GM19438 (cell line): ENCODE results near the gene MPND.
A peak's percentile ranks its signal among the peaks of the same experiment; 100 is the strongest.
"Not testable (repeated sequence)": the region's sequence is repeated elsewhere in the genome, so short reads cannot be mapped to it uniquely, and the experiment has no call there.

Experiments used
- ATAC-seq: cut with Tn5 transposase; IDR thresholded peaks from one replicate; pipeline ENCODE4 v1.9.1; 2021; ENCODE audit warnings: low read depth; ENCODE audit not compliant: unreplicated experiment

MPND gene

GRCh38 chr19:4319067-4319718, 24.2 kb upstream of the MPND start:
- ATAC-seq: no peak

- ATAC-seq: no peak
Measured at GRCh38 chr19:4320419-4320818, 22.9 kb upstream of the MPND start.

GRCh38 chr19:4322942-4323665, 20.3 kb upstream of the MPND start:
- no peak for ATAC-seq

- no peak for ATAC-seq
Measured at GRCh38 chr19:4323692-4324091, 19.7 kb upstream of the MPND start.

GRCh38 chr19:4324228-4324627, 19.1 kb upstream of the MPND start:
- no peak for ATAC-seq

GRCh38 chr19:4326215-4326836, 17.0 kb upstream of the MPND start:
- ATAC-seq: no peak

GRCh38 chr19:4326837-4327251, 16.5 kb upstream of the MPND start:
- no peak for ATAC-seq

GRCh38 chr19:4327252-4327876, 16.0 kb upstream of the MPND start:
- peak; percentile 30 for ATAC-seq

GRCh38 chr19:4327877-4328242, 15.5 kb upstream of the MPND start:
- ATAC-seq: peak; percentile 4

GRCh38 chr19:4328243-4328990, 14.9 kb upstream of the MPND start:
- peak; percentile 71 for ATAC-seq

- not testable (repeated sequence) for ATAC-seq
Measured at GRCh38 chr19:4328991-4329681, 14.2 kb upstream of the MPND start.

- no peak for ATAC-seq
Measured at GRCh38 chr19:4329858-4330257, 13.5 kb upstream of the MPND start.

GRCh38 chr19:4334929-4335570, 8.3 kb upstream of the MPND start:
- ATAC-seq: no peak

GRCh38 chr19:4337906-4338440, 5.4 kb upstream of the MPND start:
- ATAC-seq: no peak

- ATAC-seq: no peak
Measured at GRCh38 chr19:4338441-4339355, 4.7 kb upstream of the MPND start, which contains the start of gene STAP2. STAP2 (minus strand) TSS chr19:4338827; CDS start chr19:4338753, 74 bp downstream.

- ATAC-seq: no peak
Measured at GRCh38 chr19:4342314-4342614, 1.1 kb upstream of the MPND start.

- peak; percentile 88 for ATAC-seq
Measured at GRCh38 chr19:4342615-4343369, 570 bp upstream of the MPND start.
